SIG-M5 treated with dmso at 0.1 percent for 504 hours (cell line): Measurements from ENCODE around the gene CD247.

Experiments
- DNase-seq: peaks from one replicate; lab custom pipeline; 2025; ENCODE audit not compliant: unreplicated experiment; lab: John Stamatoyannopoulos, UW

The CD247 gene

GRCh38 chr1:167463875-167464575 lies 54.3 kb downstream of the CD247 start:
- no peak for DNase-seq

GRCh38 chr1:167463080-167463479 lies 55.2 kb downstream of the CD247 start:
- no peak for DNase-seq

GRCh38 chr1:167462341-167462740 lies 56.0 kb downstream of the CD247 start:
- no peak for DNase-seq

- DNase-seq, result no peak
These were observed 57.5 kb downstream of the CD247 start for GRCh38 chr1:167460836-167461235.

- no peak for DNase-seq
These were observed 60.3 kb downstream of the CD247 start for GRCh38 chr1:167457936-167458584.

- no peak for DNase-seq
These were observed 61.4 kb downstream of the CD247 start for GRCh38 chr1:167456926-167457325.

- no peak for DNase-seq
These were observed 61.8 kb downstream of the CD247 start for GRCh38 chr1:167456524-167456923.

- DNase-seq, result no peak
These were observed 62.4 kb downstream of the CD247 start for GRCh38 chr1:167455786-167456446.

- peak; percentile 49 for DNase-seq
These were observed 63.2 kb downstream of the CD247 start for GRCh38 chr1:167454894-167455785.

- no peak for DNase-seq
These were observed 63.9 kb downstream of the CD247 start for GRCh38 chr1:167454304-167454893.

GRCh38 chr1:167453123-167453522 lies 65.2 kb downstream of the CD247 start:
- DNase-seq, result no peak

- DNase-seq, result no peak
These were observed 65.8 kb downstream of the CD247 start for GRCh38 chr1:167452483-167452882.

GRCh38 chr1:167450843-167451242 lies 67.5 kb downstream of the CD247 start:
- DNase-seq, result no peak

GRCh38 chr1:167447521-167448136 lies 70.7 kb downstream of the CD247 start:
- peak; percentile 91 for DNase-seq

- peak; percentile 24 for DNase-seq
These were observed 71.4 kb downstream of the CD247 start for GRCh38 chr1:167446966-167447365.

GRCh38 chr1:167443757-167444156 lies 74.6 kb downstream of the CD247 start:
- no peak for DNase-seq

- DNase-seq, result no peak
These were observed 75.3 kb downstream of the CD247 start for GRCh38 chr1:167442854-167443565.

- peak; percentile 89 for DNase-seq
These were observed 76.0 kb downstream of the CD247 start for GRCh38 chr1:167442142-167442848.

- DNase-seq, result no peak
These were observed 77.1 kb downstream of the CD247 start for GRCh38 chr1:167441222-167441621.
